Measurements from ENCODE around the gene MED9.

MED9 gene

DNA sequence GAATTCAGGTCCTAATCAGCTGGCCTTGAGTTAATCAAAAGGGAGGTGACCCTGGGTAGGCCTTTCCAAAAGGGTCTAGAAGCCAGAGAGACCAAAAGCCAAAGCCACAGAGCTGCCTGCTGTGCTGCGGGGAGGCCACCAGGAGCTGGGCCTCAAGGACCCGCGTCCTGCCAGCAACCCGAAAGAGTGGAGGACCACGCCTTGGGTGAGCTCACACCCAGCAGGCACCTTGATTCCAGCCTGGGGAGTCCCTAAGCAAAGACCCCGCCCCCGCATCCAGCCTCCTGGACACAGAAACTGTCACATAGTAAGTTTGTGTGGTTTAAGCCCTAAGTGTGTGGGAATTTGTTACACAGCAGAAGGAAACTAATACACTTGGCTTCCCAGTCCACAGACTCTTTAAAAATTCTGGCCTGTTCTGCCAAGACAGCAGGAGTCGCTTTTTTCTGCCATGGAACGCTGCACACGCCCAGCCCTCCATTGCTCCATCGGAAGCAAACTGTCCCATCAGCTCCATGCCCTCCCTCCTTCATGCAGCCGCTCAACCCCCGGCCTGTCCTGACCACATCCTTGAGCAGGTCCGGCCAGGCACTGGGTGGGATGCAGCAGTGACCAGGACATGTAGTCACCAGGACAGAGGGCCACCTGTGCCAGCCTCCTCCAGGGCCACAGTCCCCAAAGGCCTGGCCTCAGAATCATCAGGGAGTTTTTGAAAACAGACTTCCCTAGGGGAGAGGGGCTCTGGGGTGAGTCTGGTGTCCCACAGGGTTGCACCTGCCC is 40.3 kb downstream of the MED9 start:
- DNase-seq = no peak

DNA sequence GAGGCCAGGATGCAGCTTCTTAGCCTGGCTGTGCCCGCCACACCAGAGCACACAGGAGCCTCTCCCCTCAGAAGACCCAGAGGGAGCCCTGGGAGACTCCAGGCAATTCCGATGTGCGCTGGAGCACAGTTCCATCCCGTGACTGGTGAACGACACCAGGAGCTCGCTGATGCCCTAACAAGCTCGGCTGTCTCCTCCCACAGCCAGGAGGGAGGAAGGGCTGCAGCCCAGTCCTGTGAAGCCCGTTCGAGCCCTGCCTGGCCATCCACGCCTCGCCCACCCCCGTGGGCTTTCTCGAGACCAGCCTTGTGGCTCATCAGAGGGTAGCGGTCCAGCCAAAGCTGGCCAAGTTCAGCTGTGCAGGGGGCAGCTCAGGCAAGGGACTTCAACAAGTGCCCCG is 41.2 kb downstream of the MED9 start:
- no peak for DNase-seq

DNA sequence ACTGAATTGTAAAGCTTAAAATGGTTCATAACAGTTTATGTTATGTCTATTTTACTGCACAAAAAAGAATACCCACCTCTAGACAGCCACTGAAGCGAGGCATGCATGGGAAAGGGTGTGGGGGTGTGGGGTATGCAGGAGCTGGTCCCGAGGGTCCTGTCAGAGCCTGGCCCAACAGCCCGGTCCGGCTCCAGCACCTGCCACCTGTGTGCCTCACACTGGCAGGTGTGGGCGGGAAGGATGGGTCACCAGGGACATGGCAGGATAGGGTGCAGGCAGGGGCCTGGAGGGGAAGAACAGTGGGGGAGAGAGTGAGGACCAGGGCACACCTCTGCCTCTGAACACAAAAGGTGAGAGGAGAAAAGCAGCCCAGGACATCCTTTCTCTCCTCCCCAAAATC is 42.2 kb downstream of the MED9 start:
- DNase-seq = no peak

DNA sequence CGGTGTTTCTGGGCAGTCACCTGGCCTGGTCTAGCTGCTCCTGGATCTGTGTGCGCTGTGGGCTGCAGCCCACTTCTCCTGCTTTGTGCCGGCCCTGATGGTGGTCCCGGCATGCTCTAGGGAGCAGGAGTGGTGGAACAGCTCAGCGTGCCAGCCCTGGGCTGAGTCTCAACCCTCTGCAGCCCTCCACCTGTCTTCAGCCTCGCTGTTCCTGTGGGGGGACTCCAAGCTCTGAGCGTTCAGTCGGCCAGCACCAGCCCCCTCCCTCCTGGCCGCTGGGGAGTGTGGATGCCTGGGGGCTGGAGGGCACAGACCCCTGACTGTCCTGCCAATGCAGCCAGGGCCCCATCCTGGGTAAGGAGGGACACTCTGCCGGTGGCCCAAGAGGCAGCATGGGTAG is 43.1 kb downstream of the MED9 start:
- no peak for DNase-seq

DNA sequence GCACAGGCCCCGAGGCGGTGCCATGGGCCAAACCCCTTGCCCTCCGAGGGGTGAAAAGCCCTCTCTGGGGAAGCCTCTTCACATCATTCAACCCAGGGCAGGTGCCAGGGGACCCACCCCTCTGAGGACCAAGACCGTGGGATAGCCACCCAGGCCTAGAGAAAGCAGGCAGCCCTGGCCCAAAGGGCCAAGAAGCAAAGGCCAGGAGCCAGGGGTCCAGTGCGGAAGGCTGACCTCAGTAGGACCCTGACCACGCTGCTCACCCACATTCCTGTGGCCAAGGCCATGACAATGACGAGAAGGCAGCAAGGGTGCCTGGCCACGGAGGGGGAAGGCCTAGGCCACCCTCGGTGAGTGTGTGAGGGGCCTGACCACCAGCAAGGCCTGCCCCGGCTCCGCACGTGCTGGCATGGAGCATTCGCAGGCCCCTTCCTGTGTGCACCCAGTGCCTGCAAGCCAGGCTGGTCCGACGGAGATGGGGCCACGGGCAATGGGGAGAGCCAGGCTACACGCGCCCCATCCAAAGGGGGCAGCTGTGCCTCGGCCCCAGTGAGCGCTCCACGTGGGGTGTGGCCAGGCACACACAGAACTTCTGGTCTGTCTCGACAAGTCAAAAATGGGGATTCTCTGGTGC is 43.9 kb downstream of the MED9 start:
- DNase-seq = no peak

DNA sequence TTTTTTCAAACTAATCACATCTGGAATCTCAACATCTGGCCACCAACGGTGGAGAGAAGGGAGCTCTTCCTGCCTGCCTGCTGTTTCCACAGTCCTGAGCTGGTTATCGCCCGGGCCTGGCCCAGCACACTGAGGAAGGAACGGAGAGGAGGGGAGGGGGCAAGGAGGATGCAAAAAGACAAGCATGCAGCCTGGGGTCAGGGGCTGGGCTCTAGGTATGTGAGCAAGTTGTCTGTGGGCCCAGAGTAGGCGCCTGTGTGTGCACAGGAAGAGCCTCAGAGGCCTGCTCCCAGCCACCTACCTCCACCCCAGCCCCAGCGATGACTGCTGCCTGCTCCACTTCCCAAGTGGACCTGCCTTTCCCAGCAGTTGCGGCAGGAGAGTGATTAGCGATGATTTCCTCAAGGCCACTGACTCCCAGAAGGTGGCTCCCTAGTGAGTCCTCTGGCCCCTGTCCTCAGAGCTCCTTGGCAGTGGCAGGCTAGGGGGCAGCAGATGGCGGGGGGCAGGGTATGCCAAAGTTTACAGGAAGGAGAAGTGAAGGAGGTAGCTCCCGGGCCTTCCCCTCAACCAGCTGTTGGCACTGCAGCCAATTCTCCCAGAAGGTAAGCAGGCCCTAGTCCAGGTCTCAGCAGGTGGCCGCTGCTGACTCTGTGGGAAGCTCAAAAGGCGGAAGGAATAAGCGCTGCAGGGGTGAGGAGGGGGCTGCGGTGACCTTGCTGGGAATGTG is 46.4 kb downstream of the MED9 start:
- no peak for DNase-seq

DNA sequence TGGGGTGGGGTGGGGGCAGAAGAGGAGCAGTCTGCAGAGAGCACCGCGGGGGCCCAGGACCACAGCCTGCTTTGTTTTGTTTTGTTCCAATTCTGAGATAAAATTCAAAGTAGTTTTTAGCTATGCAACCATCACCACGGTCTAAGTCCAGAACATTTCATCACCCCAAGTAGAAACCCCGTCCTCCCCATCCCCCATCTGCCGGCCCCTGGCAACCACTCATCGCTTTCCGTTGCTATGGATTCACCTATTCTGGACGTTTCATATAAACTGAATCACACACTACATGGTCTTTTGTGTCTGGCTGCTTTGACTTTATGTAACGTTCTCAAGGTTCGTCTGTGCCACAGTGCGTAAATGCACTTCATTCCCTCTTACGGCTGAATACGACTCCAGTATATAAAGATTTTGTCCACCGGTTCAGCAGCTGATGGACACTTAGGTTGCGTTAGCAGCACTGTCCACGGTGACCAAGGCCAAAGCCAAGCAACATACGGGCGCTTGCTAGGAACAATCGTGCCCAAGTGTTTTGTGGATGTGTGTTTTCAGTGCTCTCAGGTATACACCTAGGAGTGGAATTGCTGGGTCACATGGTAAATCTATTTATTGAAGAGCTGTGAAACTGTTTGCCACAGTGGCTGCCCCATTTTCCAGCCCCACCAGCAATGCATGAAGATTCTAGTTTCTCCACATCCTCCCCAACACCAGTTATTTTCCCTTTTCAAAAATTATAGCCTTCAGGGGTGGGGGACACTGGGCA is 47.1 kb downstream of the MED9 start:
- no peak for DNase-seq

DNA sequence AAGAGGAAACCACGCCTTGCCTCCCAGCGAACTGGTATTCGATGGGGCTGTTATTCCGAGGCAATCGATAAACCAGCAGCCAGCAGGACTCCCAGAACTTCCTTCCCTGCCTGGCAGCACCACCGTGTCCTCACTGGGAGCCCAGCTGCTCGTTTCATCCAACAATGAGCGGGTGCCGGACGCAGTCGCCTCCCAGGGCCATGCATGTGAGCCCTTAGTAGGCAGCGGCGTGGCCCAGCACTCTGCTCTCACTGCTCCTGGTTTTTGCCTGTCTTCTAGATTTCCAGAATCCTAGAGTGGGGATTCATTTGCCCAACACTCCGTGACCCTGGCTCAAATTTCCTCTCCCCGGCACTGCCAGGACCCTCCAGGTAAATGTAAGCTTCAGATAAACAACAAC is 48.5 kb downstream of the MED9 start:
- no peak for DNase-seq

DNA sequence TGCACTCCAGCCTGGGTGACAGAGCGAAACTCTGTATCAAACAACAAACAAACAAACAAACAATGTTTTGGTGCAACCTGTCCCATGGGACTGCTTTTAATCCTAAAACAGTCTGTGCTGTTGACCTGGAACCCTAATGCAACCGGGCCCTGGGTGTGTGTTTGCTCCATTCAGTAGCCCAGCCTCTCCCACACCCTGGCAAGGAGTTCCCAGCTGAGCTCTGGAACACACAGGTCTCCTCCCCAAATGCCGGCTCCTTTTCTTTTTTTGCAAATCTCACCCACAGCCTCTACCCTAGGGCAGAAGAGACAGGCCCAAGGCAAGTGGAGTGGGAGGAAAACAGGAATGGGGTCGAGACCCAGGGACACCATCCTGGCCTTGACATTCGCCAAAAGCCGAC is 49.2 kb downstream of the MED9 start:
- DNase-seq = no peak

DNA sequence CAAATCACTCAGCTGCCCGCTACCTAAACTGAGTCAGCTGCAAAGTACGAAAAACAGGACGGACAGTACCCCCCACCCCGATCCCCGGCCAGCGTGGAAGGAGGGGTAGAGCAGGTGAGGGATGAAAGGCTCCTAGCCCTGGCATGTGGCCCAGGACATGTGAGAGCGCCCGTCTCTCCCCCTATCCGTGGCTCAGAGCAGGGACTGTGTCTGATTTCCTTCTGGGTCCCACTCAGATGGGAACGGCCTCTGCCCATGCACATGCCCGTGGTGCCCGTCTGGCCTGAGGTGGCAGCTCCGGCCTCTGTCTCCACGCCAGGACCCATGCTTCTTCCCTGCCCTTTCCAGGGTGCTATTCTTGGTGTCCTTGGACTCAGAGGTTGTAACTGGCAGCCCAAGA is 49.6 kb downstream of the MED9 start:
- no peak for DNase-seq

DNA sequence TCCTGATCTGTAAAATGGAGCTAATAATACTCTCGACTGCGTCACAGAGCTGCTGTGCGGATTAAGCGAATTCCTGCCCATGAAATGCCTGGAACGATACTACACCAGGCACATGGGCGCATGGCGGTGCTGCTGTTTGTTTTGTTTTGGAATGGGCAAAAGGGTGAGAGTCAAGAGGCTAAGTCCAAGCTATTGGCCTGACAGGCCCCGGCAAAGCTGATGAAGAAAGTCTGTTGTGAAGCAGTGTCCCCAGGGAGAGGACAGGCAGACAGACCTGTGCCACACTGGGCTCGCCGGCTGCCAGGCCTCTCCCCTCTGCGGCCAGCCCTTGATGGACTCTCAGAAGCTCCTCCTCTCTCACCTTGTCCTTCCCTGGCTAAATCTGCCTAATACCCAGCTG is 50.7 kb downstream of the MED9 start:
- DNase-seq = no peak

DNA sequence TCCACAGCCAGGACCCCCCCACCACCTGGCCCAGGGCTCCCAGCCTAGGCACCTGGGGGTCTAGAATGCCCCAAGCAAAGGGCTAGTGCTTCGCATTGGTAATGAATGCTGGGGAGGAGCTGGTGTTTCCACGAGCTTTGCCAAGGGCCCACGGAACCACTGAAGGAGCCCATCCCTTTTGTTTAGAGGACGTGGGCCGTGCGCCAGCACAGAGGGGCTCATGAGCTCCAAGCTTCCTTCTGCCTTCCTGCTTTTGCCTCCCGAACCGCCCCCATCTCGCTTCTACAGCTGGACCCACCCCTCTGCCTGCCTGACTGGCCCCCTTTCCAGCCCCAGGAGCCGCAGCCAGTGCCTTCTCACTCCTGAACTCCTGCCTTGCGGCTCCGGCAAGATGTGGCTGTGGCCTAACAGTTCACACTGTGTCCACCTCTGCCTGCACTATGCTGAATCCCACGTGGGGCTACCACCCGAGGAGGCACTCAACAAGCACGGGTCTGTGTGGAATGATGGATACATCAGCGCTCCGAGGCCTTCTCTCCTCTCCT is 51.2 kb downstream of the MED9 start:
- DNase-seq = no peak

DNA sequence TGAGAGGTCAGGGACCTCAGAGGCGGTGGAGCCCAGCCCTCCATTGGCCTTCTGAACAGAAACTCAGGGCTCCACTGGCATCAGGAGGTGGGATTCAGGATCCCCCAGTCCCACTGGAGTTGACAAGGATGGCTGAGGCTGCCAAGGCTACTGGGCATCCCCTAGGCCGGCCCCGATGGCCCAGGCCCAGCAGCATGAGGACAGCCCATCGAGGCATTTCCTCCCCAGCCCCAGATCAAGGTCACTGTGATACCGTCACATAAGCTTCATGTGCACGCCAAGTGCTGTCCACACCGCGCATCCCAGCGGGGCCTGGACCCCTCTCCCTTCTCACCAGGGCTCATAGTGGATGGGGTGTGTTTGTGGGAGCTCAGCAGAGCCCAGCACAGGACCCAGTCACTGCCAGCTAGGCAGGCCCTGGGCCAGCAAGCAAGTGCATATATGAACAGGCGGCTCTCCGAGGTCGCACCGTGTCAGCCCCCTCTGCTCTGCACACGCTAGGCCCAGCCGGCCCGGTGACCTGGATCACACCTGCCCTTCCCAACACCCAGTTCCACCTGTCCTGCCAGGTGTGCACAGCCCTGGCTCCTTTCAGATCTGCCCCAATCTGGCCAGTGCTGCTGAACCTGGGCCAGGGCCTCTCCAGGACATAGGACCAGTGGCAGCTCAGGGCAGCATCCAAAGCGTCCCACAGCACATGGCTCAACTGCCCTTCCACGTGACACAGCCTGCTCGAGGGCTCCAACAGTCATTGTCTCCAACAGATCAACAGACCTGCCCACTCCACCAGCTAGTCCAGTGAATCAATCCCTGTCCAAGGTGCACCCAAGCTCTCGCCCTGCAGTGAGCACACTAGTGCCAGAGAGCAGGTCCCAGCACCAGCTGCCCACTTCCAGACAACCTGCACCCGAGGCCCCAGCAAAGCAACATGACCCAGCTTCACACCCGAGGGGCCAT is 52.2 kb downstream of the MED9 start:
- DNase-seq = no peak

DNA sequence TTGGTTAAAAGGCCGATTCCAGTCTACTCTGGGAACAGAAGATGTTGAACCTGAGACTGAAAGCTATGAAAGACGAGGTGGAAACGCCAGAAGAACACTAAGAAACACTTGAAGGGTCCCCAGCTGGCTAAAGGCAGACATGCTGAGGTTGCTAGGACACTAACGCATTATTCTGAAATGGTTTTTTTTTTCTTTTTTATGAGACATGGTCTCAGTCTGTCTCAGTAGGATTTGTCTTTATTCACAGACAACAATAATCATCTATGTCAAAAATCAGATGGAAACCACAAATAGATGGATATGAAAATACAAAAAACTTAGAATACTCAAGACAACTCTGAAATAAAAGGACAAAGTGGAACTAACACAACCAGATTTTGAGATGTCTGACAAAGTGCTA is 54.4 kb downstream of the MED9 start:
- DNase-seq = no peak

DNA sequence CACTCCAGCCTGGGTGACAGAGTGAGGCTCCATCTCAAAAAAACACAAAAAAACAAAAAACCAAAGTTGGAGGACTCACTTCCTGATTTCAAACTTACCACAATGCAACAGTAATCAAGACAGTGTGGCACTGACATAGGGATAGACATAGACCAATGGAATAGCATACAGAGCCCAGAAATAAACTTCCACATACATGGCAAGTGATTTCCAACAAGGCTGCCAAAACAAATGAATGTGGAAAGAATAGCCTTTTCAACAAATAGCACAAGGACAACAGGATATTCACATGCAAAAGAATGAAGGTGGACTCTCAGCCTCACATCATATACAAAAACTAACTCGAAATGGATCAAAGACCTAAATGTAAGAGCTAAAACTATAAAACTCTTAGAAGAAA is 56.2 kb downstream of the MED9 start:
- no peak for DNase-seq

DNA sequence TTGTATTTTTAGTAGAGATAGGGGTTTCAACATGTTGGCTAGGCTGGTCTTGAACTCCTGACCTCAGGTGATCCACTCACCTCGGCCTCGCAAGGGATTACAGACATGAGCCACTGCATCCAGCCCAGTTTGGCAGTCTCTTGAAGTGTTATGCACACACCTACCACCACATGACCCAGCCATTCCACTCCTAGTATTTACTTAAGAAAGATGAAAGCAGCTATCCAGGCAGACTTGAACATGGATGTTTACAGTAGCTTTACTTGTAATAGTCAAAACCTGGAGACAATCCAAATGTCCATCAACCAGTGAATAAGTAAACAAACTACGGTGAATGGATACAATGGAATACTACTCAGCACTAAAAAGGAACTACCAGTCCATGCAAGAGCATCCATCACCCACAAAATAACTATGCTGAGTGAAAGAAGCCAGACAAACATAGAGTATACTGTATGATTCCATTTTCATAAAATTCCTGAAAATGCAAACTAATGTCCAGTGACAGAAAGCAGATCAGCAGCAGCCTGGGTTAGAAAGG is 57.2 kb downstream of the MED9 start:
- no peak for DNase-seq

DNA sequence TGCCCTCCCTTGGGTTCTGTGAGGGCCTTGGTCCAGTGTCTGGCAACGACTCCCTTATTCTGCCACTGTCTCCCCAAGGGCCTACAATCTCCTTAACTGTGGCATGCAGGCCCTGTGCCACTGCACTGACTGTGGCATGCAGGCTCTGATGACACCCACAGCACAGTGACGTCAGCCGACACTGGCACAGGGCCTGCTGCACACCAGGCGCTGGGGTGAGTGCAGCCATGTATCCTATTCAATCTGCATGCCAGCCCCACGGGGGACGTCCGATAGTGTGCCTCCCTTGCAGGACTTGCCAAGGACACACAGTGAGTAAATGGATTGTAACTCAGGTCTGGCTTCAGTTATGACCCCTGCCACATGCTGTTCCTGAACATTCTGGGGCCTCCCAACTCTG is 59.2 kb downstream of the MED9 start:
- no peak for DNase-seq

DNA sequence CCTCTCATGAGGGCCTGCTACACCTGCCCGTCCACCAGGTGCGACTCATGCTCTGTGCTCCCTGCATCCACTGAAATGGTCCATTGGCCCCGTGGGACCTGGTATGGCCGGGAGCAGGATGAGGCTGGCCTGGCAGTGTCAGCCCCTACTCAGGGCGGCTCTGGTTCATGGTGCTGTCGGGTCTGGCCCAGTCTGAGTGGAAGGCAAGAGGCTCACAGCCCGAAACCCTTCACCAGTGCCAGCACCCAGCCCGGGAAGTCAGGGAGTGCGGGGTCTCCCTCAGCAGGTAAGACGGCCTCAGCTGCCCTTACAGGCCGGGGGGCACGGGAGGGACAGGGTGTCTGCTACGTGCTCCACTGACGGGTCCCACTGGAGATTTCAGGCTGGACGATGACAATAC is 59.9 kb downstream of the MED9 start:
- no peak for DNase-seq

DNA sequence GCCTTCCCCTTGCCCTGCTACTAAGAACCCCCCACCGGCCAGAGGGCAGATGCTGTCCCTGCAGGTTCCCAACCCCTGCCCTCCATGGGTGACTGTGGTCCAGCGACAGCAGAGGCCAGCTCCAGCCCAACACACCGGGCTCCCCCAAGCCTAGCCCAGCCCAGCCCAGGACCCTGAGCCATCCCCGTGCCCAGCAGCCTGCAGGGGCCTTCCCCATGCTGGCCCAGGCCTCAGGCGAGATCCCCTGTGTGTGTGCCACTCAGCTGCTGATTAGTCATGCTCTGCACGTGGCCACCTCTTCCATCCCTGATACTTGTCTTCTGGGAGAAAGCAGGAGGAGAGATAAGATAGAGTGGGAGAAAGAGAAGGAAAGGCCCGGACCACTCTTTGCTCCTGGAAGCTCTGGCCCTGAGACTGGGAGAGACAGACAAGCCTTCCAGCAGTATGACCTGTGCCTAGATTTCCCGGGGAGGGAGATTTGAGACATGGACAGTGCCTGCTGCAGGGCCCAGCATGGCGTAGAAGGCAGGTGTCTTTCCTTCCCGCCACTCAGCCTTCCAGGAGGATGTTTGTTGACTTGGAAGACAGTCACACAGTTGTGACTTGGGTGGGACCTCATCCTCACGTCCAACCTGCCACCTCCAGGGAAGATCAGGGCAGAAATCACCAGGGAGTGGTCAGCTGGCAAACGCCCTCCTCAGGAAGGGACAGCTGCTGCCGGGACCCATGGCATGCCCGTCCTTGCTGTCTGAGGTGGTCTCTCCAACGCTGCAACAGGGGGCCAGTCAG is 60.7 kb downstream of the MED9 start:
- no peak for DNase-seq

All from T-helper 2 cell (primary cell).